Upper lobe of right lung (tissue), 1 donor: ENCODE results near the gene SUN2. TPM values are rescaled to one million over a fixed set of nuclear protein-coding genes. Genes with fewer than 3 reads are reported as not detected.

Experiments used
- ATAC-seq: fragments of 200-7000 bp; cut with Tn5 transposase; one replicate; pipeline ENCODE4 v1.9.1; 2020; ENCODE audit warnings: mild to moderate bottlenecking, moderate library complexity
- DNase-seq: peaks from one replicate; pipeline ENCODE4 v3.0.0-alpha.2; 2020
- H3K27ac ChIP-seq: fragments of 200-600 bp; one replicate; pipeline ENCODE4 v1.8.0; 2022
- H3K27me3 ChIP-seq: fragments of 200-600 bp; one replicate; pipeline ENCODE4 v1.8.0; 2022; ENCODE audit warnings: mild to moderate bottlenecking
- H3K36me3 ChIP-seq: fragments of 200-600 bp; one replicate; pipeline ENCODE4 v1.8.0; 2022
- H3K4me1 ChIP-seq: fragments of 200-600 bp; one replicate; pipeline ENCODE4 v1.8.0; 2022
- H3K4me3 ChIP-seq: fragments of 200-600 bp; one replicate; pipeline ENCODE4 v1.8.0; 2022; ENCODE audit warnings: mild to moderate bottlenecking
- H3K9me3 ChIP-seq: fragments of 200-600 bp; one replicate; pipeline ENCODE4 v1.8.0; 2022
- CTCF ChIP-seq: fragments of 200-600 bp; IDR thresholded peaks from one replicate; pipeline ENCODE4 v1.8.0; 2022; ENCODE audit warnings: antibody characterized with exemption
- intact Hi-C: fragments of 100-400 bp; cut with DNase I; formaldehyde crosslinking; loops from one replicate; pipeline ENCODE4 v1.11.0; 2022
- total RNA-seq: library from RNA; stranded (reverse); fragmentation: NEBNext Ultra II Directional; extraction: Animal tissue kit (Norgen Biotek cat#: 25700); gene quantifications from one replicate; pipeline ENCODE4 v1.2.1, GENCODE V29; 2021
- donor health status: DM: no; HTN: yes; CAD: no; lungs with severe emphysema.

Gene SUN2
- total RNA-seq, 1 donor from 2014 or later, result 242 TPM

GRCh38 chr22:38751066-38751421 lies 4.8 kb downstream of the SUN2 start:
- ATAC-seq (no peak), DNase-seq (no peak)
- Histone ChIP-seq H3K27me3 (no peaks in the 10 kb centered on the region), H3K4me3 (no peak overlapping the region), H3K36me3 (peaks cover 73% of the 10 kb centered on the region), H3K9me3 (no peaks in the 10 kb centered on the region), H3K27ac (peak overlapping the region; percentile 72), H3K4me1 (peaks cover 28% of the 10 kb centered on the region)
- no peak for TF ChIP-seq CTCF
- intact Hi-C loops, result no loop called here

DNA sequence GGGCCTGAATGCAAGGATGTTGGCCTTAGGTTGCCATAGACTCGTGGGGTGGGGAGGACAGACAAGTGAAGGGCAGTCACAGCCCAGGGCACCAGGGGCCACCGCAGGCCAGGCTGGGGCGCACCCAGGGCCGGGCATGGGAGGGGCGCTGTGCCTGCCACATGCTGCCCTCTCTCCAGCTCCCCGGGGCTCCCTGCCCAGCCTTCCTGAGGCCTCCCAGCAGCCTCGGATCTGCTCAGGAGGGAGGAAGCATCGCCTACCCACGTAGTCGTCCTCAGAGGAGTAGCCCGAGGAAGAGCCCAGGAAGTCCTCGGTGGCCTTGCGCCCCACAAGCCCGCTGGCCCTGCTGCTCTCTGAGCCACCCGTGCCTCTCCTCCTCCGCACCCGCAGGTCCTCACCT lies 5.2 kb downstream of the SUN2 start:
- peaks cover 77% of the 10 kb centered on the region for H3K36me3 ChIP-seq
- peaks cover 28% of the 10 kb centered on the region for H3K4me1 ChIP-seq
- no peak for TF ChIP-seq CTCF

DNA sequence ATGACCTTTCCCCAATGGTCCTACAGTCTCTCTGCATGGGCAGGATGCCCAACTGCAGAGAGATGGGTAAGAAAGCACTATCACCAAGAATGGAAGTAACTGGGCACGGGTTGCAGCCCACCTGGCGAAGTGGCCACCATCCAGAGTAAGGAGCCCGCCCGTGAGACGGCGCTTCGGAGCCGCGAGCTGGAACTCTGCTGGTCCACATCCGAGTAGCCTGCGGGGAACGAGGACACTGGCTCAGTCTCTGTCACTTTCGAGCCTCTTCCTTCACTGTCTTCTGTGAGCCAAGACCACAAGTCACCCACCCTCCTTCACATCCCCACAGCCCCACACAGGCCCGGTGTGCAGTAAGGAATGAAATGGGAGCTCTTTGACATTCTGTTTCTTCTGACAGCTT lies 5.7 kb downstream of the SUN2 start:
- Histone ChIP-seq H3K9me3 (no peaks in the 10 kb centered on the region), H3K36me3 (peaks cover 83% of the 10 kb centered on the region), H3K4me1 (peaks cover 28% of the 10 kb centered on the region), H3K4me3 (no peak overlapping the region), H3K27ac (no peak overlapping the region), H3K27me3 (no peaks in the 10 kb centered on the region)
- ATAC-seq (no peak), DNase-seq (no peak)
- intact Hi-C loops, result no loop called here
- no peak for TF ChIP-seq CTCF

More for the DNA sequence above, 5.2 kb downstream of the SUN2 start:
- no peak for ATAC-seq
- no peak for DNase-seq
- no peaks in the 10 kb centered on the region for H3K9me3 ChIP-seq
- intact Hi-C loops, result no loop called here
- no peak overlapping the region for H3K4me3 ChIP-seq
- H3K27ac ChIP-seq, result peak overlapping the region; percentile 72
- no peaks in the 10 kb centered on the region for H3K27me3 ChIP-seq

DNA sequence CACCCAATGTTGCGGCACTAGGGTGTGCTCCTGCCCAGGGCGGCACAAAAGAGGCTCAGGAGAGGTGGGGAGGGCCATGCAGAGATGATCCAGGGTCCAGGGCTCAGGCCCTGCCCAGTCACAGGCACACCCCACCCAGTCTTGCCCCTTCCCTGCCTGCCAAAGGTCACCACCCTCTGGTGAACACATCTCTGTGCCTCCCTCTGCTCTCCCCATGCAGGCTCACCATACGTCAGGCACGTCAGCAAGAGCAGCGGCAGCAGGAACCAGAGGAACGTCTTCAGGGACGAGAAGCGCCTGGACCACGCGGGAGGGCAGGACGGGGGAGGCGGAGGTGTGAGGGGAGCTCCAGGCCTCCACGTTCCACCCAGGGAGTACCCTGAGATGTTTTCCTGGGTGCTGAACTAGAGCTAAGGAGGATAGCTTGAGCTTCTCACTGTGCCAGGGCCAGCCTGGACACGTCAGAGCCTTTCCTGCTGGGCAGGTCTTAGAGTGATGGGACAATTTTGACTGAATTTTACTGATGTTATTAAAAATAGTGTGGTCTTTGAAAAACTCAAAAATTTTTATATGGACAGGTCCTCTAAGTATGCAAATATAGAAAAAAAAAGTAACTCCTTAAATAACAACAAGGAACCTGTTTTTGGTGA lies 7.2 kb downstream of the SUN2 start:
- intact Hi-C loops, result no loop called here
- no peak overlapping the region for H3K4me3 ChIP-seq
- peaks cover 97% of the 10 kb centered on the region for H3K36me3 ChIP-seq
- no peaks in the 10 kb centered on the region for H3K27me3 ChIP-seq
- no peaks in the 10 kb centered on the region for H3K9me3 ChIP-seq
- DNase-seq (no peak), ATAC-seq (no peak)
- H3K4me1 ChIP-seq, result peaks cover 21% of the 10 kb centered on the region
- H3K27ac ChIP-seq, result no peak overlapping the region
- TF ChIP-seq CTCF, result no peak

GRCh38 chr22:38745676-38746460 lies 9.9 kb downstream of the SUN2 start:
- no peak for ATAC-seq

More at GRCh38 chr22:38745676-38746460, 9.9 kb downstream of the SUN2 start:
- Histone ChIP-seq H3K27ac (no peak overlapping the region), H3K4me3 (no peak overlapping the region), H3K4me1 (peaks cover 3% of the 10 kb centered on the region), H3K36me3 (peaks cover 100% of the 10 kb centered on the region), H3K9me3 (no peaks in the 10 kb centered on the region), H3K27me3 (no peaks in the 10 kb centered on the region)
- no peak for TF ChIP-seq CTCF
- DNase-seq, result no peak
- intact Hi-C loops, result no loop called here
